Activated T-helper 2 cell treated with anti-CD3 and anti-CD28 coated beads, Interferon-gamma antibody, Interleukin-2, Interleukin-4, amounts not matched to agents 10 μg/mL and 5 μg/mL and 100 μg/mL, durations not matched to agents 14 hours and 24 hours and 36 hours (primary cell): Measurements from ENCODE around the gene GAS2L1. TPM values are rescaled to one million over a fixed set of nuclear protein-coding genes. Genes with fewer than 3 reads are reported as not detected.

Experiments used
- DNase-seq: peaks from one replicate; pipeline ENCODE4 v3.0.0; 2021; ENCODE audit warnings: low spot score
- H3K27ac Mint-ChIP-seq: one replicate; pipeline ENCODE4 v1.8.0; 2021; ENCODE audit warnings: mixed read lengths
- H3K27me3 Mint-ChIP-seq: one replicate; pipeline ENCODE4 v1.8.0; 2021; ENCODE audit warnings: low read depth, mixed read lengths
- H3K36me3 Mint-ChIP-seq: one replicate; pipeline ENCODE4 v1.8.0; 2021; ENCODE audit warnings: low read depth, mixed read lengths
- H3K4me1 Mint-ChIP-seq: one replicate; pipeline ENCODE4 v1.8.0; 2021; ENCODE audit warnings: low read depth, mixed read lengths
- H3K4me3 Mint-ChIP-seq: one replicate; pipeline ENCODE4 v1.8.0; 2021; ENCODE audit warnings: low read depth, mild to moderate bottlenecking, moderate library complexity, mixed read lengths
- H3K9me3 Mint-ChIP-seq: one replicate; pipeline ENCODE4 v1.8.0; 2021; ENCODE audit warnings: mixed read lengths
- intact Hi-C: fragments of 100-400 bp; cut with micrococcal nuclease; formaldehyde crosslinking; loops from one replicate; pipeline ENCODE4 v1.15.1; 2023
- total RNA-seq: library from RNA; stranded (reverse); gene quantifications from 2 replicates; pipeline ENCODE4 v1.2.3, GENCODE V29; 2022

GAS2L1 gene
- total RNA-seq, 1 donor from 2014 or later, result 3.4 TPM

- Mint-ChIP-seq H3K27me3 (no peaks in the 10 kb centered on the region), H3K36me3 (peaks cover 23% of the 10 kb centered on the region), H3K27ac (no peak overlapping the region), H3K9me3 (no peaks in the 10 kb centered on the region), H3K4me3 (no peak overlapping the region), H3K4me1 (no peaks in the 10 kb centered on the region)
- intact Hi-C loops, result no loop called here
- no peak for DNase-seq
Observed at GRCh38 chr22:29328566-29329500, 22.4 kb downstream of the GAS2L1 start.

- DNase-seq, result no peak
- intact Hi-C loops, result no loop called here
- H3K27ac Mint-ChIP-seq, result no peak overlapping the region
- peaks cover 25% of the 10 kb centered on the region for H3K36me3 Mint-ChIP-seq
- no peaks in the 10 kb centered on the region for H3K9me3 Mint-ChIP-seq
- H3K4me1 Mint-ChIP-seq, result no peaks in the 10 kb centered on the region
- H3K27me3 Mint-ChIP-seq, result no peaks in the 10 kb centered on the region
- H3K4me3 Mint-ChIP-seq, result no peak overlapping the region
Observed at GRCh38 chr22:29329581-29329980, 23.1 kb downstream of the GAS2L1 start.

- Mint-ChIP-seq H3K9me3 (no peaks in the 10 kb centered on the region), H3K27me3 (no peaks in the 10 kb centered on the region), H3K36me3 (peaks cover 30% of the 10 kb centered on the region), H3K4me1 (no peaks in the 10 kb centered on the region), H3K4me3 (no peak overlapping the region), H3K27ac (no peak overlapping the region)
- intact Hi-C loops, result no loop called here
- DNase-seq, result no peak
Observed at GRCh38 chr22:29330291-29330690, 23.8 kb downstream of the GAS2L1 start.

DNA sequence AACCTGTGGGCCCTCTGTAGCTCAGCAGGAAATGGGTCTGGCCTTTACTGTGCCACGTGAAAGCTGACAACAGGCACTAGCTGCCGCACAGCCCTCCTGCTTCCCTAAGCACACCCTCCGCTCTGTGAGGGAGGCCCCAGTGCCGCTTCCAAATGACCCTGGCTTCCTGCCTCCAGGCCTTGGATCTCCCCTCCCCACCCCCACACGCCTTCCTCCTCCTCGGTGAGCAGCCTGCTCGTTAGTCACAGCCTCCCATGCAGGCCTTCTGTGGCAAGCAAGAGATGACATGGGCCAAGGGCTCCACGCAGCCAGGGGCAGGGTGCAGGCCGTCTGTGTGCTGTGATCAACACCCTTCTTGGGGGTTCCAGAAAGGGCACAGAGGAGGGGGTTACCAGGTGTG is 24.3 kb downstream of the GAS2L1 start:
- no peaks in the 10 kb centered on the region for H3K4me1 Mint-ChIP-seq
- peaks cover 30% of the 10 kb centered on the region for H3K36me3 Mint-ChIP-seq

DNA sequence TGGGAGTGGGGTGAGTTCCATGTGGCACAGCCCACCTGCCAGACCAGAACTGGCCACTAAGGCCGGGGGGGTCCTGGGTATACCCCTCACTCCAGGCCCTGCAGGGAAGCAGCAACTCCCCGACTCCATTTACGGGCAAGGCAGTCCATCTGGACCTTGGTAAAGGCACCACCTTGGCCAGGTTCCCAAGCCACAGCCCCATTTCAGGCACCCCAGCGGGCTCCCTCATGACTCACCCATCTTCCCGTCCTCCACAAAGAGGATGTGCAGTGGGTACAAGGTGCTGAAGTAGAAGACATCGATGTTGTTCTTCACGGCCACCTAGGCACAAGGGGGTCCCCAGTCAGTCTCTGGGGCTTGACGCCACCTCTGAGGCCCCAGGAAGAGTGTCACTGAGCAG is 24.8 kb downstream of the GAS2L1 start:
- no peaks in the 10 kb centered on the region for H3K4me1 Mint-ChIP-seq
- no peak for DNase-seq
- H3K27ac Mint-ChIP-seq, result no peak overlapping the region

More for the DNA sequence above, 24.3 kb downstream of the GAS2L1 start:
- no peak overlapping the region for H3K27ac Mint-ChIP-seq
- H3K9me3 Mint-ChIP-seq, result no peaks in the 10 kb centered on the region
- H3K27me3 Mint-ChIP-seq, result no peaks in the 10 kb centered on the region
- intact Hi-C loops, result no loop called here
- no peak overlapping the region for H3K4me3 Mint-ChIP-seq
- no peak for DNase-seq

DNA sequence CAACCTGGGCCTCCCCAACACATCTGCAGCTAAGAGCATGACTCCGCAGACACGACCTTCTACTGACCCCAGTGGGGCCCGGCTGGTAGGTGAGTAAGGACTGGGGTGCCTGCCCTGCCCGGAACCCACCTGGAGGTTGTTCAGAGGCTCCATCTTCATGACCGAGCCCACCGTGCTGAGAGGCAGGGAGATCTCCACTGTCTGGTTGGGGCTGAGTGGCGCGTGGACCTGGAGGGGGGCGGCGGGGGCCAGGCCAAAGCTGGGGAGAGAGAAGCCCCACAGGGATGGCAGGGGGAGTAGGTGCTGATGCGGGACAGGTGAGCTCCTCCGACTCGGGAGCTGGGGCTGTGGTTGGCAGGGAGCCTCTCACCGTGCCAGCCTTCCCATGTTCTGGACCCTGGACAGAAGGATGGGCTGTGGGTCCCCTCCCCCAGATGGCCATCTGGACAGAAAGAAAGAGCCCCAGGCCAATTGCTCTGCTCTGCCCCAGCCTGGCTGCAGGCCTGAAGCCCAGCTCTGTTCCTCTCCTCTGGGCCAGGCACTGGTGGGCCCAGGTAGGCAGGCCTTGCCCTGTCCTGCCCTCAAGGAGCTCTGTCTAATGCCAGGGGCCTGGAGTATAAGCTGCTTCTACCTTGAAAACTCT is 25.3 kb downstream of the GAS2L1 start:
- H3K4me3 Mint-ChIP-seq, result no peak overlapping the region
- no peak overlapping the region for H3K27ac Mint-ChIP-seq
- no peaks in the 10 kb centered on the region for H3K9me3 Mint-ChIP-seq
- no peak for DNase-seq
- intact Hi-C loops, result no loop called here
- peaks cover 36% of the 10 kb centered on the region for H3K36me3 Mint-ChIP-seq
- no peaks in the 10 kb centered on the region for H3K4me1 Mint-ChIP-seq
- H3K27me3 Mint-ChIP-seq, result no peaks in the 10 kb centered on the region

More for the DNA sequence above, 24.8 kb downstream of the GAS2L1 start:
- Mint-ChIP-seq H3K9me3 (no peaks in the 10 kb centered on the region), H3K36me3 (peaks cover 34% of the 10 kb centered on the region), H3K4me3 (no peak overlapping the region), H3K27me3 (no peaks in the 10 kb centered on the region)
- intact Hi-C loops, result no loop called here

DNA sequence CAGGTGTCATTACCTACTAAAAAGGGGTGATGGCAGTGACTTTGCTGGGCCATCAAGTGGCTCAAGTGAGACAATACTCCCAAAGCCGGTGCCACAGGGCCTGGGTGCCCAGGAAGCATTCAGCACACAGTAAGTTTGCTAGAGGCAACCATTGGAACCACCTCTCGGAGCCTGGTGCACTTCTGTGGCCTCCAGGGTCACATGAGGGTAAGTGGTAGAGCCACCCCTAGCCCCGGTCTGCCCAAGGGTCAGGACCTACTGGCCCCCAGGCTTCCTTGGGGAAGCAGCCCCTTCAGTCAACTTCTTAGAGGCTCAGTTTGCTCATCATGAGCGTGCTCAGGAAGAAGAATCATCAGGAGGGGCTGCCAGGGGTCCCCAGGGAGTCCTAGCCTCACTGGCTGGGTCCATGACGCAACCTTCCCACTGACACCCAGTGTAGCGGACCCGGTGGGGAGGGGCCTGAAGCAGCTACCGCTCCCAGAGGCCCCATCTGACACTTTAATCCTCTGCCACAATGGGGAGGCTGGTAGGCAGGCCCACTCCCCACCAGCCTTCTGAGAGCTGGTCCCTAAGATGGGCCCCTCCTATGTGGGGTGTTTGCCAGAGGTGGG is 26.5 kb downstream of the GAS2L1 start:
- DNase-seq, result no peak
- no peak overlapping the region for H3K4me3 Mint-ChIP-seq
- peaks cover 33% of the 10 kb centered on the region for H3K36me3 Mint-ChIP-seq
- no peak overlapping the region for H3K27ac Mint-ChIP-seq
- H3K27me3 Mint-ChIP-seq, result no peaks in the 10 kb centered on the region
- no peaks in the 10 kb centered on the region for H3K4me1 Mint-ChIP-seq
- no peaks in the 10 kb centered on the region for H3K9me3 Mint-ChIP-seq
- intact Hi-C loops, result no loop called here

DNA sequence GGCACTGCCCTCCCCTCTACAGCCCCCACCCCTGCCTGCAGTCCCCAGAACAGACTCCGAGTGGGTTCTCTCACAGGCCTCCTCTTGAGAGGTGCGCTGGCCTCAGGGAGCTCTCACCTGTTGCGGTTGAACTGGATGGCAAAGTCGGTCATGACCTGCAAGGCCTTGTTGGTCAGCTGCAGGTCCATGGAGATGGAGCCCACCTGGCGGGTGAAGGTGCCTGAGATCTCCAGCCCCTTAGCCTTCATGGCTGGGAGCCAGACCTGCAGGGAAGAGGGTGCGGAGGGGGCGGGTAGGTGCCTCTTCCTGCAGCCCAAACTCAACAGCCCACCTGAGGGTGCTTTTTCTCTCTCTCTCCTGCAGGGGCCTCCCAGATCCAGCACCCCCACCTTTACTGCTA is 27.7 kb downstream of the GAS2L1 start:
- peaks cover 43% of the 10 kb centered on the region for H3K36me3 Mint-ChIP-seq
- intact Hi-C loops, result no loop called here
- no peaks in the 10 kb centered on the region for H3K27me3 Mint-ChIP-seq
- H3K27ac Mint-ChIP-seq, result no peak overlapping the region
- H3K4me1 Mint-ChIP-seq, result no peaks in the 10 kb centered on the region
- DNase-seq, result no peak
- H3K9me3 Mint-ChIP-seq, result no peaks in the 10 kb centered on the region
- H3K4me3 Mint-ChIP-seq, result no peak overlapping the region

- no peaks in the 10 kb centered on the region for H3K4me1 Mint-ChIP-seq
- no peak for DNase-seq
- H3K9me3 Mint-ChIP-seq, result no peaks in the 10 kb centered on the region
- no peak overlapping the region for H3K27ac Mint-ChIP-seq
- intact Hi-C loops, result no loop called here
- H3K36me3 Mint-ChIP-seq, result peaks cover 45% of the 10 kb centered on the region
- no peaks in the 10 kb centered on the region for H3K27me3 Mint-ChIP-seq
- no peak overlapping the region for H3K4me3 Mint-ChIP-seq
Observed at GRCh38 chr22:29334696-29335344, 28.4 kb downstream of the GAS2L1 start.

- Mint-ChIP-seq H3K27me3 (no peaks in the 10 kb centered on the region), H3K9me3 (no peaks in the 10 kb centered on the region), H3K27ac (no peak overlapping the region), H3K4me1 (no peaks in the 10 kb centered on the region), H3K36me3 (peaks cover 45% of the 10 kb centered on the region), H3K4me3 (no peak overlapping the region)
- intact Hi-C loops, result no loop called here
- no peak for DNase-seq
Observed at GRCh38 chr22:29335656-29336055, 29.2 kb downstream of the GAS2L1 start.

GRCh38 chr22:29336751-29337490 is 30.5 kb downstream of the GAS2L1 start:
- H3K27me3 Mint-ChIP-seq, result no peaks in the 10 kb centered on the region
- intact Hi-C loops, result no loop called here
- H3K9me3 Mint-ChIP-seq, result no peaks in the 10 kb centered on the region
- no peak overlapping the region for H3K27ac Mint-ChIP-seq
- DNase-seq, result no peak
- H3K4me3 Mint-ChIP-seq, result no peak overlapping the region
- no peaks in the 10 kb centered on the region for H3K4me1 Mint-ChIP-seq
- H3K36me3 Mint-ChIP-seq, result peaks cover 49% of the 10 kb centered on the region

DNA sequence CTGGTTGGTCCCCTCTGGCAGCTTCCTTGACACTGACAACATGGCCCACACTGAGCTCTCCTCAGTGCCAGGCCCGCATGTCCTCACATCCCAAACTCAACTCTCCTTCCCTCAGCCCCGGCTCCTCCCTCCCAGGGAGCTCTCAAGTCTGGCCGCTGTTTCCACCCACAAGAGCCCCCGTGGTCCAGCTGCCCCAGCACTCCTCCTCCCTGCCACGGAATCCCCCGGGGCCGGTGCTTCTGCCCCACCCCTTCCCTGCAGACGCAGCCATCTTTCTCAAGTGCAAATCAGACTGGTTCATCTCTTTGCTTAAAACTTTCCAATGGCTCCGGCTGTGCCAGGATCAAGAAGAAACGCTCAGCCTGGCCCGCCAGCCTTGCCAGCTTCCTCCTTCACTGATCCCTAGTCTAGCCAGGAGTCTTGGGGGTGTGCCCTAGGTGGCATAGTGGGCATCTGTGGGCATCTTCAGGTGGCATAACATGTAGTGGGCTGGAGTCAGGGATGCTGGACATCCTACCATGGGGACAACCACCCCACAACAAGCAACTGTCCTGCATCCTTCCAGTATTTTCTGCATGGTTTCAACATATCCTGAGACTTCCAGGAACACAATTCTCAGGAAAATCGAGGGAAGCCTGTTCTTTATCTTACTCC is 31.3 kb downstream of the GAS2L1 start:
- intact Hi-C loops, result no loop called here
- H3K4me1 Mint-ChIP-seq, result no peaks in the 10 kb centered on the region
- H3K9me3 Mint-ChIP-seq, result no peaks in the 10 kb centered on the region
- H3K4me3 Mint-ChIP-seq, result no peak overlapping the region
- H3K36me3 Mint-ChIP-seq, result peaks cover 49% of the 10 kb centered on the region
- no peak for DNase-seq
- no peak overlapping the region for H3K27ac Mint-ChIP-seq
- H3K27me3 Mint-ChIP-seq, result no peaks in the 10 kb centered on the region
